HepG2 (cell line): ENCODE measurements around the gene ZNF626. TPM values are rescaled to one million over a fixed set of nuclear protein-coding genes. Genes with fewer than 3 reads are reported as not detected.

Source experiments
- ATAC-seq: fragments of 200-7000 bp; cut with Tn5 transposase; 3 replicates; pipeline ENCODE4 v1.9.1; 2020; ENCODE audit warnings: mild to moderate bottlenecking, moderate library complexity
- BruUV-seq: library from RNA; stranded (reverse); fragments of 400-500 nt; replicated peaks from 2 replicates; lab custom pipeline; 2021; lab: Mats Ljungman, UMichigan
- CTCF ChIA-PET: fragments of 300-600 bp; formaldehyde crosslinking; extraction: SDS; loops from one replicate; lab custom pipeline; 2021; ENCODE audit warnings: low total read pairs, inconsistent platforms, low intra/inter-chr PET ratio; lab: Yijun Ruan, JAX
- POLR2A ChIA-PET: fragments of 350-600 bp; sonication (Branson Sonifier 250); formaldehyde crosslinking; loops from one replicate; lab custom pipeline; 2020; ENCODE audit warnings: antibody characterized with exemption, inconsistent platforms; lab: Yijun Ruan, JAX
- DNase-seq: peaks from one replicate; pipeline ENCODE4 v3.0.0-alpha.2; 2015; ENCODE audit warnings: low spot score
- FAIRE-seq: peaks from 3 replicates; lab custom pipeline; 2011; peaks lifted over from hg19 to GRCh38; lab: Jason Lieb, UNC
- H2AFZ ChIP-seq: one replicate; pipeline ENCODE4 v1.6.1; 2011; ENCODE audit warnings: low read length, inconsistent platforms
- H3K27ac ChIP-seq: fragments of 300-600 bp; 3 replicates; pipeline ENCODE4 v1.8.0; 2011; ENCODE audit warnings: mixed run types, mild to moderate bottlenecking, mixed read lengths, low read length, inconsistent platforms; ENCODE audit not compliant: insufficient read depth; ENCODE audit errors: extremely low read length
- H3K27me3 ChIP-seq, 2 experiments: fragments of 200-600 bp in 1 of 2; 2 replicates in 1 of 2; 3 replicates in 1 of 2; pipeline versions ENCODE4 v1.6.0 to v1.8.0; 2011; ENCODE audit warnings: low read length in 2 of 2, mild to moderate bottlenecking in 2 of 2, moderate library complexity in 2 of 2, inconsistent platforms in 1 of 2; ENCODE audit not compliant: insufficient read depth in 2 of 2, control insufficient read depth in 1 of 2
- H3K36me3 ChIP-seq, 2 experiments: fragments of 200-600 bp in 1 of 2; replicated peaks in 1 of 2; 2 replicates in 1 of 2; 3 replicates in 1 of 2; pipeline versions ENCODE4 v1.5.1 to v1.8.0; 2011; ENCODE audit warnings: low read length in 2 of 2, inconsistent platforms in 1 of 2; ENCODE audit not compliant: insufficient read depth in 2 of 2, control insufficient read depth in 1 of 2
- H3K4me1 ChIP-seq: 2 replicates; pipeline ENCODE4 v1.5.1; 2012; ENCODE audit warnings: low read length, inconsistent platforms; ENCODE audit not compliant: insufficient read depth
- H3K4me2 ChIP-seq: 2 replicates; pipeline ENCODE4 v1.6.0; 2011; ENCODE audit warnings: low read depth, low read length, inconsistent platforms
- H3K4me3 ChIP-seq, 3 experiments: fragments of 200-600 bp in 1 of 3; sonication (generic), shearing (Covaris generic) in 1 of 3; replicated peaks in 1 of 3; 2 replicates each; pipeline ENCODE4 v1.5.1; 2011 to 2016; ENCODE audit warnings: low read length in 3 of 3, inconsistent platforms in 2 of 3, low read depth in 2 of 3, mild to moderate bottlenecking in 2 of 3, control low read depth in 1 of 3, mixed read lengths in 1 of 3; ENCODE audit not compliant: insufficient read depth in 1 of 3
- H3K79me2 ChIP-seq: one replicate; pipeline ENCODE4 v1.6.1; 2011; ENCODE audit warnings: low read length, inconsistent platforms; ENCODE audit not compliant: insufficient read depth
- H3K9ac ChIP-seq: 2 replicates; pipeline ENCODE4 v1.6.0; 2011; ENCODE audit warnings: mild to moderate bottlenecking, low read depth, low read length, inconsistent platforms; ENCODE audit not compliant: insufficient read depth
- H3K9me3 ChIP-seq: 2 replicates; pipeline ENCODE4 v1.5.1; 2012; ENCODE audit warnings: mild to moderate bottlenecking, low read length
- H4K20me1 ChIP-seq: 2 replicates; pipeline ENCODE4 v1.6.0; 2011; ENCODE audit warnings: inconsistent platforms, mild to moderate bottlenecking, low read length, moderate library complexity; ENCODE audit not compliant: insufficient read depth
- AKAP8 ChIP-seq: sonication (generic); formaldehyde crosslinking; IDR thresholded peaks from 2 replicates; pipeline ENCODE4 v1.5.1; 2020; ENCODE audit warnings: mild to moderate bottlenecking, missing genetic modification reagents
- CENPT ChIP-seq: sonication (generic); formaldehyde crosslinking; IDR thresholded peaks from 2 replicates; pipeline ENCODE4 v1.8.0; 2022; ENCODE audit warnings: low read depth, mild to moderate bottlenecking, moderate library complexity, missing genetic modification reagents
- CHD2 ChIP-seq: IDR thresholded peaks from 2 replicates; pipeline ENCODE4 v1.6.1; 2011; ENCODE audit warnings: low read depth, low read length, improper control_type of control experiment
- DBP ChIP-seq: sonication (generic); formaldehyde crosslinking; IDR thresholded peaks from 2 replicates; pipeline ENCODE4 v1.4.0; 2020; ENCODE audit warnings: missing genetic modification reagents; ENCODE audit errors: not compliant biosample characterization
- KAT7 ChIP-seq: IDR thresholded peaks from 2 replicates; pipeline ENCODE4 v1.6.1; 2018; ENCODE audit warnings: borderline replicate concordance, missing compliant biosample characterization
- THAP11 ChIP-seq: IDR thresholded peaks from 2 replicates; pipeline ENCODE4 v1.6.1; 2016; ENCODE audit warnings: missing biosample characterization, missing genetic modification reagents
- ZNF709 ChIP-seq: sonication (generic); formaldehyde crosslinking; IDR thresholded peaks from 2 replicates; pipeline ENCODE4 v1.5.0; 2020; ENCODE audit warnings: mild to moderate bottlenecking, missing genetic modification reagents
- ZNF710 ChIP-seq: sonication (generic); formaldehyde crosslinking; IDR thresholded peaks from 2 replicates; pipeline ENCODE4 v1.5.0; 2020; ENCODE audit warnings: mild to moderate bottlenecking, missing genetic modification reagents, borderline replicate concordance
- WGBS: methylation state at CpG from one replicate; pipeline ENCODE4 v1.1.6; 2017; ENCODE audit warnings: low lambda C conversion rate; 5-methylcytosine and 5-hydroxymethylcytosine counted together
- in situ Hi-C: cut with HindIII; loops from 2 replicates; pipeline ENCODE4 v1.10.0; 2017; ENCODE audit warnings: low pct_unique_long_range_greater_than_20kb; ENCODE audit not compliant: extremely low pct_ligation_motif_present
- intact Hi-C: fragments of 100-400 bp; cut with micrococcal nuclease; formaldehyde crosslinking; loops from one replicate; pipeline ENCODE4 v1.10.0; 2022; ENCODE audit not compliant: unreplicated experiment
- polyA plus RNA-seq, 8 experiments: library from polyadenylated mRNA; depleted of rRNA in 3 of 8; stranded (reverse) in 7 of 8; unstranded in 1 of 8; fragments of >200 nt; fragmentation: Illumina TruSeq in 4 of 8; extraction: Trizol in 4 of 8; gene quantifications; 2 replicates each; pipeline versions ENCODE4 v1.2.1 to v1.2.3, GENCODE V29; 2011 to 2016; ENCODE audit warnings: low read depth in 4 of 8, missing spikeins in 1 of 8, mixed read lengths in 1 of 8; ENCODE audit not compliant: insufficient read depth in 1 of 8
- total RNA-seq, 5 experiments: library from RNA; depleted of rRNA; stranded (reverse); fragments of >200 nt; fragmentation: Illumina TruSeq; extraction: Trizol; gene quantifications; 2 replicates each; pipeline ENCODE4 v1.2.3, GENCODE V29; 2016; ENCODE audit warnings: low read depth in 1 of 5
- TF ChIP-seq, protein P1 (sequence below): sonication (generic); IDR thresholded peaks from 2 replicates; pipeline ENCODE4 v1.6.1; 2016; ENCODE audit warnings: low read depth, borderline replicate concordance
- TF ChIP-seq, protein P2 (sequence below): sonication (generic); formaldehyde crosslinking; IDR thresholded peaks from 2 replicates; pipeline ENCODE4 v1.8.0; 2022; ENCODE audit warnings: missing genetic modification reagents, mild to moderate bottlenecking, moderate library complexity, borderline replicate concordance
- TF ChIP-seq, protein P3 (sequence below): IDR thresholded peaks from 2 replicates; pipeline ENCODE4 v1.6.1; 2018; ENCODE audit warnings: missing genetic modification reagents, mild to moderate bottlenecking, missing compliant biosample characterization

The ZNF626 gene
- total and polyA plus RNA-seq, 2 of the 13 experiments (the other 11 are each of a cell fraction or from before 2014, with no cell fraction given): 3.5 to 4.1 TPM

- TF ChIP-seq CHD2 (no peak), ZNF709 (no peak), CENPT (CRISPR knock-in tag) (no peak), AKAP8 (CRISPR knock-in tag) (no peak), KAT7 (no peak), DBP (no peak), THAP11 (CRISPR knock-in tag) (0 out of 2 replicates have a peak, but pooled peaks have one; percentile 19)
- TF ChIP-seq, protein P1, sequence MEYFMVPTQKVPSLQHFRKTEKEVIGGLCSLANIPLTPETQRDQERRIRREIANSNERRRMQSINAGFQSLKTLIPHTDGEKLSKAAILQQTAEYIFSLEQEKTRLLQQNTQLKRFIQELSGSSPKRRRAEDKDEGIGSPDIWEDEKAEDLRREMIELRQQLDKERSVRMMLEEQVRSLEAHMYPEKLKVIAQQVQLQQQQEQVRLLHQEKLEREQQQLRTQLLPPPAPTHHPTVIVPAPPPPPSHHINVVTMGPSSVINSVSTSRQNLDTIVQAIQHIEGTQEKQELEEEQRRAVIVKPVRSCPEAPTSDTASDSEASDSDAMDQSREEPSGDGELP: no peak
- TF ChIP-seq, protein P2, sequence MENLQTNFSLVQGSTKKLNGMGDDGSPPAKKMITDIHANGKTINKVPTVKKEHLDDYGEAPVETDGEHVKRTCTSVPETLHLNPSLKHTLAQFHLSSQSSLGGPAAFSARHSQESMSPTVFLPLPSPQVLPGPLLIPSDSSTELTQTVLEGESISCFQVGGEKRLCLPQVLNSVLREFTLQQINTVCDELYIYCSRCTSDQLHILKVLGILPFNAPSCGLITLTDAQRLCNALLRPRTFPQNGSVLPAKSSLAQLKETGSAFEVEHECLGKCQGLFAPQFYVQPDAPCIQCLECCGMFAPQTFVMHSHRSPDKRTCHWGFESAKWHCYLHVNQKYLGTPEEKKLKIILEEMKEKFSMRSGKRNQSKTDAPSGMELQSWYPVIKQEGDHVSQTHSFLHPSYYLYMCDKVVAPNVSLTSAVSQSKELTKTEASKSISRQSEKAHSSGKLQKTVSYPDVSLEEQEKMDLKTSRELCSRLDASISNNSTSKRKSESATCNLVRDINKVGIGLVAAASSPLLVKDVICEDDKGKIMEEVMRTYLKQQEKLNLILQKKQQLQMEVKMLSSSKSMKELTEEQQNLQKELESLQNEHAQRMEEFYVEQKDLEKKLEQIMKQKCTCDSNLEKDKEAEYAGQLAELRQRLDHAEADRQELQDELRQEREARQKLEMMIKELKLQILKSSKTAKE (CRISPR knock-in tag): no peak
These were observed at the start of gene ZNF626 (continued) for GRCh38 chr19:20661150-20661819.

DNA sequence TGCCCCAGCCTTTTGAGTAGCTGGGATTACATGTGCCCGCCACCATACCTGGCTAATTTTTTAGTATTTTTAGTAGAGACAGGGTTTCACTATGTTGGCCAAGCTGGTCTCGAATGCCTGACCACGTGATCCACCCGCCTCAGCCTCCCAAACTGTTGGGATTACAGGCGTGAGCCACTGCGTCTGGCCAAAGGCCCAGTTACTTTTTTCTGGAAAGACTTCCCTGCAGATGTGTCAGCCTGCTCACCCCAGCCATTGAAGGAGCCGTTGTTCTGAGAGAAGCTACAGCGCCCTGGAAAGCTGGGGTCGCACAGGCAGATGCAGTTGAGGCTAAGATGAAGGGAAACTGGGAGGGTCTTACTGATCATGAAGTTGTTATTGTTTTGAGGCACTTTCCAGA is 7.9 kb upstream of the ZNF626 start:
- DNase-seq (no peak), FAIRE-seq (no peak), ATAC-seq (no peak)
- no peaks in the 10 kb centered on the region for H4K20me1 ChIP-seq
- no TSS peak for BruUV-seq
- peaks cover 48% of the 10 kb centered on the region for H3K9me3 ChIP-seq
- no peaks in the 10 kb centered on the region for H3K36me3 ChIP-seq
- H3K4me2 ChIP-seq: no peak overlapping the region
- no peaks in the 10 kb centered on the region for H3K79me2 ChIP-seq
- POLR2A ChIA-PET: no interaction called here
- in situ Hi-C loops (no loop called here), intact Hi-C loops (no loop called here)
- no peak overlapping the region for H3K27ac ChIP-seq
- 64% methylated on average over 9 of the region's 9 CpGs for WGBS
- H3K27me3 ChIP-seq: no peaks in the 10 kb centered on the region
- CTCF ChIA-PET: no interaction called here
- no peak overlapping the region for H2AFZ ChIP-seq
- no peak overlapping the region for H3K9ac ChIP-seq
- TF ChIP-seq ZNF710: no peak
- TF ChIP-seq, protein P3, sequence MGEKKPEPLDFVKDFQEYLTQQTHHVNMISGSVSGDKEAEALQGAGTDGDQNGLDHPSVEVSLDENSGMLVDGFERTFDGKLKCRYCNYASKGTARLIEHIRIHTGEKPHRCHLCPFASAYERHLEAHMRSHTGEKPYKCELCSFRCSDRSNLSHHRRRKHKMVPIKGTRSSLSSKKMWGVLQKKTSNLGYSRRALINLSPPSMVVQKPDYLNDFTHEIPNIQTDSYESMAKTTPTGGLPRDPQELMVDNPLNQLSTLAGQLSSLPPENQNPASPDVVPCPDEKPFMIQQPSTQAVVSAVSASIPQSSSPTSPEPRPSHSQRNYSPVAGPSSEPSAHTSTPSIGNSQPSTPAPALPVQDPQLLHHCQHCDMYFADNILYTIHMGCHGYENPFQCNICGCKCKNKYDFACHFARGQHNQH: no peak
- peaks cover 13% of the 10 kb centered on the region for H3K4me1 ChIP-seq
- no peak overlapping the region for H3K4me3 ChIP-seq
